HL-60 (cell line): Measurements from ENCODE around the gene MYBL2.

Source experiments
- DNase-seq, 2 experiments: peaks; one replicate each; pipeline ENCODE4 v3.0.0-alpha.2; 2010 to 2020; ENCODE audit warnings: low read depth in 1 of 2, low spot score in 1 of 2
- H3K27ac ChIP-seq: fragments of 250-450 bp; sonication (Bioruptor Pico); replicated peaks from 2 replicates; pipeline ENCODE4 v1.5.1; 2020; ENCODE audit warnings: mild to moderate bottlenecking, moderate library complexity
- H3K27me3 ChIP-seq: fragments of 250-450 bp; sonication (Bioruptor Pico); 2 replicates; pipeline ENCODE4 v1.5.1; 2021; ENCODE audit warnings: mild to moderate bottlenecking, moderate library complexity; ENCODE audit not compliant: insufficient read depth, poor library complexity, severe bottlenecking
- H3K4me3 ChIP-seq: replicated peaks from 2 replicates; pipeline ENCODE4 v1.5.1; 2011; ENCODE audit warnings: mild to moderate bottlenecking, control low read depth, low read length; ENCODE audit not compliant: insufficient read depth
- CTCF ChIP-seq: IDR thresholded peaks from one replicate; pipeline ENCODE4 v1.5.1; 2011; ENCODE audit warnings: low read length, control low read depth, inconsistent platforms; ENCODE audit not compliant: insufficient read depth
- GABPA ChIP-seq: IDR thresholded peaks from 2 replicates; pipeline ENCODE4 v1.6.1; 2012; ENCODE audit warnings: low read depth
- POLR2AphosphoS5 ChIP-seq: IDR thresholded peaks from 2 replicates; pipeline ENCODE4 v1.6.1; 2012; ENCODE audit warnings: low read depth
- REST ChIP-seq: IDR thresholded peaks from 2 replicates; pipeline ENCODE4 v1.6.1; 2012; ENCODE audit warnings: low read depth; ENCODE audit not compliant: insufficient replicate concordance
- SPI1 ChIP-seq: IDR thresholded peaks from 2 replicates; pipeline ENCODE4 v1.6.1; 2012; ENCODE audit warnings: low read depth, mild to moderate bottlenecking, borderline replicate concordance

Gene MYBL2

DNA sequence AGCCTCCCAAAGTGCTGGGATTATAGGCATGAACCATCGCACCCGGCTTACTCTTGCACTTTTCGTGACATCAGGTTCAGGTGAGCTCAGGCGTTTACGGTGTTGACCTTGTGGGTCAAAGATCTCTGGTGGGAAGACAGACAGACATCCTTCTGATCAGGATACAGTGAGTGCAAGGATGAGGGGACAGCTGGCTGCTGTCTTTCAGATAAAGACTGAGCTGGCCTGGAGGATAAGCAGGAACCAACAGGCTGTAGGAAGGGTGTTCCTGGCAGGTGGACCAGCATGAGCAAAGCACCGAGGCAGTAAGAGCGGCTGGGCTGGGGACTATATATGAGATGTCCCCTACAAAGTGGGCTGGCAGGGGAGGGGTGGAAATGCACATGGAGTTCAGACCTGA lies 71.0 kb downstream of the MYBL2 start:
- Histone ChIP-seq H3K4me3 (no peak overlapping the region), H3K27me3 (no peaks in the 10 kb centered on the region), H3K27ac (no peak overlapping the region)
- no peak for DNase-seq
- TF ChIP-seq CTCF (no peak), SPI1 (no peak), REST (no peak), GABPA (no peak), POLR2AphosphoS5 (no peak)

DNA sequence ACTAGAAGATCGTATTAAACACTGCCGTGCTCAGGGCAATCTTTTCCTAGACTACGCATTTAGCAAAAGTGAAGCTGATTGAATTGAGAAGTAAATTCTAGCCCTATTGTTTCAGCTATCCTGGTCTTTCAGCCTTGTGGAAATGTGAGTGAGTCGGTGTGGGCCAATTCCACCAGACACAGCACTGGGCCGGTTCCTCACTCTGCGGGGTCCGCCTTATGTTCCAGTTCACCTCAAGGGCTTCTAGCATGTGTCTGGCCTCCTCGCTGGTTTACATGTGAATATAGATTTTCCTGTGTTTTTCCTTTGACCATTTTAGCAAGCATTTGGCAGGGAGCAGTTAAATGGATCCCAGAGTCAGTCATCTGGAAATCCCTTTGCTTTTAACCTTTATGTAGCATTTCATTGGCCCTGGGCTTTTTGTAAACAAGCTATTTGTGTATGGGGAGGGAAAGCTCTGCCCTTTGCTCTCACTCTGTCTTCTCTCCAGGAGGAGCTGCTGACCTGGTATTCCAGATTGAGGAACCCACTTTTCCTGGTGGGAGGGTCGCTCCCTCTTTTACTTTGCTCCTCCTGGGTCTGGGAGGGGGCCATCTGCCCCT lies 72.3 kb downstream of the MYBL2 start:
- no peak for DNase-seq
- H3K27me3 ChIP-seq, result no peaks in the 10 kb centered on the region
- no peak overlapping the region for H3K27ac ChIP-seq
- TF ChIP-seq CTCF (no peak), SPI1 (no peak), REST (no peak), GABPA (no peak), POLR2AphosphoS5 (no peak)
- H3K4me3 ChIP-seq, result no peak overlapping the region

DNA sequence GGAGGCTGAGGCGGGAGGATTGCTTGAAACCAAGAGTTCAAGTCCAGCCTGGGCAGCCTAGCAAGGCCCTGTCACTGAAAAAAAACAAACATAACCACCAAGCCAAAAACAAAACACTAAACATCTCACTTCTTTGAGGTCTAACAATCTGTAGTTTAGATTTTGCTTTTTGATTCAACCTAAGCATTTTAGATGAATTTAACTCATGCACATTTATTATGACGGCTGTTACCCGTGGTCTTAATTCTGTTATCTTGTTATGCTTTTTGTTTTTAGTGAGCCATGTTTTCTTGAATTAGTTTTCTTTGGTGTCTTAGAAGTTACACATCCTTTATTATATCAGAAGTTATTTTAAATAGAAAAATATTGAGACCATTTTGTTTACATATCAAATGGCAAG lies 73.7 kb downstream of the MYBL2 start:
- DNase-seq, result no peak
- no peaks in the 10 kb centered on the region for H3K27me3 ChIP-seq
- no peak overlapping the region for H3K27ac ChIP-seq
- no peak overlapping the region for H3K4me3 ChIP-seq
- TF ChIP-seq SPI1 (no peak), REST (no peak), GABPA (no peak), CTCF (no peak), POLR2AphosphoS5 (no peak)
